Transverse colon (tissue), 4 donors: Measurements from ENCODE around the gene GRIP1. TPM values are rescaled to one million over a fixed set of nuclear protein-coding genes. Genes with fewer than 3 reads are reported as not detected.

Experiments
- DNase-seq: peaks from one replicate; pipeline ENCODE4 v3.0.0-alpha.2; 2019
- H3K27ac ChIP-seq, 4 donors: fragments of 200-600 bp; sonication (generic); 2 replicates each; pipeline ENCODE4 v1.5.1; 2016 to 2018; ENCODE audit warnings: inconsistent platforms in 4 of 4
- H3K27me3 ChIP-seq: fragments of 200-600 bp; sonication (generic); 2 replicates; pipeline ENCODE4 v1.5.1; 2017; ENCODE audit warnings: inconsistent platforms
- H3K36me3 ChIP-seq, 4 donors: fragments of 200-600 bp; sonication (generic); 2 replicates each; pipeline ENCODE4 v1.5.1; 2017 to 2019; ENCODE audit warnings: inconsistent platforms in 4 of 4
- H3K4me1 ChIP-seq, 4 donors: fragments of 200-600 bp; sonication (generic); 2 replicates each; pipeline ENCODE4 v1.5.1; 2017 to 2020; ENCODE audit warnings: inconsistent platforms in 4 of 4
- H3K4me3 ChIP-seq, 4 donors: fragments of 200-600 bp; sonication (generic); 1 replicate in 1 of 4; 2 replicates in 3 of 4; pipeline versions ENCODE4 v1.5.1 to v1.6.1; 2017 to 2019; ENCODE audit warnings: inconsistent platforms in 4 of 4
- H3K9me3 ChIP-seq, 2 donors: fragments of 200-600 bp; sonication (generic); 2 replicates each; pipeline ENCODE4 v1.5.1; 2017 to 2019; ENCODE audit warnings: inconsistent platforms in 2 of 2
- CTCF ChIP-seq, 5 experiments: fragments of 200-600 bp in 3 of 5; fragments of 450-650 bp in 2 of 5; sonication (generic) in 3 of 5; IDR thresholded peaks; 1 replicate in 2 of 5; 2 replicates in 3 of 5; pipeline ENCODE4 v1.5.1; 2016 to 2017; ENCODE audit warnings: antibody characterized with exemption in 5 of 5, inconsistent platforms in 3 of 5, mild to moderate bottlenecking in 2 of 5, moderate library complexity in 1 of 5
- EP300 ChIP-seq: sonication (generic); formaldehyde crosslinking; IDR thresholded peaks from one replicate; pipeline ENCODE4 v1.6.1; 2017; ENCODE audit warnings: antibody characterized with exemption, low read depth
- POLR2A ChIP-seq: fragments of 450-650 bp; IDR thresholded peaks from one replicate; pipeline ENCODE4 v1.6.1; 2016; ENCODE audit warnings: antibody characterized with exemption, mild to moderate bottlenecking, moderate library complexity
- POLR2AphosphoS5 ChIP-seq, 3 donors: sonication (generic); formaldehyde crosslinking; IDR thresholded peaks; one replicate each; pipeline ENCODE4 v1.6.1; 2016; ENCODE audit warnings: antibody characterized with exemption in 3 of 3
- WGBS, 2 donors: methylation state at CpG; one replicate each; pipeline ENCODE4 v1.1.5; 2018; ENCODE audit warnings: low coverage in 1 of 2; 5-methylcytosine and 5-hydroxymethylcytosine counted together
- in situ Hi-C, 4 donors: fragments of 200-750 bp; cut with MboI; loops; one replicate each; pipeline versions ENCODE4 v1.15.0 to v1.15.1; 2017; ENCODE audit warnings: low sequenced_read_pairs in 3 of 4, low pct_ligation_motif_present in 1 of 4, low pct_unique_long_range_greater_than_20kb in 1 of 4
- intact Hi-C: fragments of 100-400 bp; cut with DNase I; formaldehyde crosslinking; loops from one replicate; pipeline ENCODE4 v1.15.1; 2023; ENCODE audit warnings: low total_unique reads
- total RNA-seq, 4 donors: library from RNA; depleted of rRNA; stranded (reverse); fragments of >200 nt; gene quantifications; one replicate each; pipeline ENCODE4 v1.1.0, GENCODE V29; 2016

The GRIP1 gene
- total RNA-seq, 4 donors from 2014 or later, result 4.4 to 9.0 (median 8.2) TPM

GRCh38 chr12:66627270-66627987 is 51.4 kb downstream of the GRIP1 start:
- no peaks in the 10 kb centered on the region for H3K27me3 ChIP-seq
- H3K4me3 ChIP-seq, result no peak overlapping the region
- intact Hi-C loops, result no loop called here
- peaks cover 0 to 6% (median 3%) of the 10 kb centered on the region in 4 donors for H3K4me1 ChIP-seq
- no peak overlapping the region for H3K27ac ChIP-seq
- DNase-seq, result no peak
- no peak for TF ChIP-seq CTCF (IDR thresholded peaks at IDR 0.05)
- 80% methylated on average over 1 to 4 of the region's 4 CpGs for WGBS, 2 donors
- in situ Hi-C loops, result no loop called here
- no peaks in the 10 kb centered on the region for H3K9me3 ChIP-seq
- H3K36me3 ChIP-seq, result no peaks in the 10 kb centered on the region

- Histone ChIP-seq H3K9me3 (no peaks in the 10 kb centered on the region), H3K27me3 (no peaks in the 10 kb centered on the region), H3K4me3 (no peak overlapping the region), H3K36me3 (no peaks in the 10 kb centered on the region), H3K27ac (no peak overlapping the region), H3K4me1 (peaks cover 0 to 6% (median 3%) of the 10 kb centered on the region in 4 donors)
- in situ Hi-C loops (no loop called here), intact Hi-C loops (no loop called here)
- TF ChIP-seq POLR2AphosphoS5 (IDR thresholded peaks at IDR 0.05) (no peak), EP300 (no peak), POLR2A (no peak), CTCF (IDR thresholded peaks at IDR 0.05) (no peak)
- no peak for DNase-seq
- 76 to 87% methylated on average over 2 of the region's 2 CpGs for WGBS, 2 donors
These were observed 54.1 kb downstream of the GRIP1 start for GRCh38 chr12:66624806-66625205.

DNA sequence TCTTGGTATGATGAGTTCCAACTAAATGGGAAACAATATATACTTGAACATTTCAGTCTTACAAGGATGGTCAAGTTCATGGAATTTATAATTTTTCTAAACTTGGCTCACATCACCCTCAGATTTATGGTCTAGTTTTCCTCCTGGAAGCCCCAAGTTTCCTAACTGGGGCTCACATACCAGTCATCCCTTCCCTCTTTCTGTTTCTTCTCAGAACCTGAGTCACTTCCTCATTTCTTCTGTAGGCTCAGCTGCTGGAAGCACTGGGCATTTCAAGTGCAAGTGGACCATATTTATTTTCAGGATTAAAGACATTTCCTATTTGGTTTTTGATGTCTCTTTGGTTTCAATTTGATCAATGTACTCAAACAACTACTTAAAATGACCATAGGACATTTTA is 55.4 kb downstream of the GRIP1 start:
- in situ Hi-C loops, result no loop called here

DNA sequence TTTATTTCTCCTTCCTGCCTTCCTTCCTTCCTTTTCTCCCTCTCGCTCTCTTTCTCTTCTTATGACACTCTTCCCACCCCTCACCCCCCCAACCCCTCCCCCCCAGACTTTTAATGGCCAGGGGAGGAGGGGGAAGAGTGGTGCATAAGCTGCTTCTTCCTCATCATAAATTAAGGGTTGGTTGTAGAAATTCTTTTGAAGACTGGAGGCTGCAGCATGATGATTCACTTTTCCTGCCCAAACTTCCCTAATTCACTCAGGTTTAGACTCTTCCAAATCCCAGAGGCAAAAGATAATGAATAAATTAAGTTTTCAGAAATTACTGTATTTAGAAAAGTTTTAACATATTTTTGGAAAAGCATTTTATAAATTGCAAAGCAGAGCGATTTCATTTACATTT is 58.2 kb downstream of the GRIP1 start:
- WGBS, 2 donors, result 72 to 93% methylated on average over 1 to 2 of the region's 2 CpGs
- no peak for DNase-seq
- in situ Hi-C loops (no loop called here), intact Hi-C loops (no loop called here)
- H3K27me3 ChIP-seq, result no peaks in the 10 kb centered on the region
- no peak overlapping the region for H3K4me3 ChIP-seq
- no peak for TF ChIP-seq POLR2A
- no peak for TF ChIP-seq EP300
- TF ChIP-seq CTCF (IDR thresholded peaks at IDR 0.05), result no peak
- TF ChIP-seq POLR2AphosphoS5 (IDR thresholded peaks at IDR 0.05), result no peak
- no peaks in the 10 kb centered on the region for H3K4me1 ChIP-seq
- H3K36me3 ChIP-seq, result no peaks in the 10 kb centered on the region
- H3K27ac ChIP-seq, result no peak overlapping the region
- H3K9me3 ChIP-seq, result no peaks in the 10 kb centered on the region

More for the DNA sequence above, 55.4 kb downstream of the GRIP1 start:
- no peaks in the 10 kb centered on the region for H3K4me1 ChIP-seq
- DNase-seq, result no peak
- H3K36me3 ChIP-seq, result no peaks in the 10 kb centered on the region
- intact Hi-C loops, result no loop called here
- no peak overlapping the region for H3K4me3 ChIP-seq
- H3K27ac ChIP-seq, result no peak overlapping the region
- H3K27me3 ChIP-seq, result no peaks in the 10 kb centered on the region
- no peak for TF ChIP-seq POLR2A
- H3K9me3 ChIP-seq, result no peaks in the 10 kb centered on the region

GRCh38 chr12:66620026-66620425 is 58.9 kb downstream of the GRIP1 start:
- H3K27me3 ChIP-seq, result no peaks in the 10 kb centered on the region
- no peaks in the 10 kb centered on the region for H3K4me1 ChIP-seq
- no peak for TF ChIP-seq EP300
- no peak for TF ChIP-seq POLR2A
- no peak for TF ChIP-seq CTCF (IDR thresholded peaks at IDR 0.05)
- TF ChIP-seq POLR2AphosphoS5 (IDR thresholded peaks at IDR 0.05), result no peak
- in situ Hi-C loops (no loop called here), intact Hi-C loops (no loop called here)
- no peak overlapping the region for H3K27ac ChIP-seq
- WGBS, 2 donors, result 80% methylated on average over 1 of the region's 1 CpG
- no peaks in the 10 kb centered on the region for H3K36me3 ChIP-seq
- H3K9me3 ChIP-seq, result no peaks in the 10 kb centered on the region
- DNase-seq, result no peak
- no peak overlapping the region for H3K4me3 ChIP-seq
